ENCODE data around the gene CUL9. TPM values are rescaled to one million over a fixed set of nuclear protein-coding genes. Genes with fewer than 3 reads are reported as not detected.

CUL9 gene
- total RNA-seq, 1 experiment from 2014 or later: 30.4 TPM

DNA sequence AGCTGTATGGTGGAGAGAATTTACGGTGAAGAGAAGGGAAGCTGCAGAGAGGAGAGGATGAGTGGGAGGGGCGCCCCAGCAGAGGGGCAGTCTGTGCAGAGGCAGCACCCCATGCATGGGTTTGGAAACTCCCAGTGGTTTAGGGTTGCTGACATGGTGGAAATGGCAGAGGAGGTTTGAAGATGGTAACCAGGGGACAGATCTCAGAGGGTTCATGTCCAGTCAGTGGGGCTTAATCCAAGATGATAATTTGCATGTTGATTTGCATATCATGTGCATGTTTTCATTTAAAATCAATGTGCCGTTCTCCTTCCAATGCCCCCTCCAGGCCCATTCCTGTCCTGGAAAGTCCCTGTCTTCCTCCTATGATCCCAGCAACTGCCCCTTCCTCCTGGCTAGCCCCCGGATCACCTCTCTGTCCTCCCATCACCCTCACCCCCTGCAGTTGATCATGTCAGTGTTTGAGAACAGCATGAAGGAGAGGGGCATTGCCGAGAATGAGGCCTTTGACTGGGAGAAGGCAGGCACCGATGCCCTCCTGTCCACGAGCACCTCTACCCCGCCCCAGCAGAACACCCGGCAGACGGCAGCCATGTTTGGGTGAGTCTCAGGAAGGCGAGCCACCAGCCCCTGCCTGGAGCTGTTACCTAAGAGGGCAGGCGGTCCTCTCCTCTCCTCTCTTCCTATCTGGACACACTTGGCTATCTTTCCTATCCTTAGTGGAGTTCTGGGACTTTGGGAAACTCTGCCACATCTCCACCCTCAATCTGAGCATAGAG lies 75.6 kb downstream of the CUL9 start:
- no peak for DNase-seq
- TF ChIP-seq EZH2phosphoT487 (IDR thresholded peaks at IDR 0.05; ENCODE audit: borderline replicate concordance, low read length) (no peak), EZH2 (IDR thresholded peaks at IDR 0.05; ENCODE audit: low read length, unreplicated experiment) (no peak)
- TF ChIP-seq, protein P1, sequence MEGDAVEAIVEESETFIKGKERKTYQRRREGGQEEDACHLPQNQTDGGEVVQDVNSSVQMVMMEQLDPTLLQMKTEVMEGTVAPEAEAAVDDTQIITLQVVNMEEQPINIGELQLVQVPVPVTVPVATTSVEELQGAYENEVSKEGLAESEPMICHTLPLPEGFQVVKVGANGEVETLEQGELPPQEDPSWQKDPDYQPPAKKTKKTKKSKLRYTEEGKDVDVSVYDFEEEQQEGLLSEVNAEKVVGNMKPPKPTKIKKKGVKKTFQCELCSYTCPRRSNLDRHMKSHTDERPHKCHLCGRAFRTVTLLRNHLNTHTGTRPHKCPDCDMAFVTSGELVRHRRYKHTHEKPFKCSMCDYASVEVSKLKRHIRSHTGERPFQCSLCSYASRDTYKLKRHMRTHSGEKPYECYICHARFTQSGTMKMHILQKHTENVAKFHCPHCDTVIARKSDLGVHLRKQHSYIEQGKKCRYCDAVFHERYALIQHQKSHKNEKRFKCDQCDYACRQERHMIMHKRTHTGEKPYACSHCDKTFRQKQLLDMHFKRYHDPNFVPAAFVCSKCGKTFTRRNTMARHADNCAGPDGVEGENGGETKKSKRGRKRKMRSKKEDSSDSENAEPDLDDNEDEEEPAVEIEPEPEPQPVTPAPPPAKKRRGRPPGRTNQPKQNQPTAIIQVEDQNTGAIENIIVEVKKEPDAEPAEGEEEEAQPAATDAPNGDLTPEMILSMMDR (conservative IDR thresholded peaks at IDR 0.05; ENCODE audit: low read depth, low read length): no peak
- ChIA-PET POLR2A (ENCODE audit: unreplicated experiment) (no interaction called here), CTCF (no interaction called here)
- intact Hi-C loops (cut with micrococcal nuclease): no loop called here
- Histone ChIP-seq H4K20me1 (ENCODE audit: low read length) (no peaks in the 10 kb centered on the region), H3K9me3 (ENCODE audit: low read length) (no peaks in the 10 kb centered on the region), H3K4me1 (ENCODE audit: insufficient read depth, low read length) (no peaks in the 10 kb centered on the region), H3K27ac (ENCODE audit: low read length) (no peak overlapping the region), H3K36me3 (ENCODE audit: low read depth, low read length) (no peaks in the 10 kb centered on the region), H3K4me3 (ENCODE audit: low read length) (no peak overlapping the region), H3K9ac (ENCODE audit: low read length) (no peak overlapping the region), H3K27me3 (ENCODE audit: low read length) (no peaks in the 10 kb centered on the region), H3F3A (ENCODE audit: low read length, unreplicated experiment) (no peaks in the 10 kb centered on the region), H3K9me2 (replicated peaks; ENCODE audit: low read length) (no peaks in the 10 kb centered on the region), H3K79me2 (ENCODE audit: low read length) (no peaks in the 10 kb centered on the region), H3K4me2 (ENCODE audit: low read length) (no peak overlapping the region), H2AFZ (ENCODE audit: low read length) (no peak overlapping the region)
- no TSS peak for BruUV-seq (replicated peaks)
- ATAC-seq: no peak

DNA sequence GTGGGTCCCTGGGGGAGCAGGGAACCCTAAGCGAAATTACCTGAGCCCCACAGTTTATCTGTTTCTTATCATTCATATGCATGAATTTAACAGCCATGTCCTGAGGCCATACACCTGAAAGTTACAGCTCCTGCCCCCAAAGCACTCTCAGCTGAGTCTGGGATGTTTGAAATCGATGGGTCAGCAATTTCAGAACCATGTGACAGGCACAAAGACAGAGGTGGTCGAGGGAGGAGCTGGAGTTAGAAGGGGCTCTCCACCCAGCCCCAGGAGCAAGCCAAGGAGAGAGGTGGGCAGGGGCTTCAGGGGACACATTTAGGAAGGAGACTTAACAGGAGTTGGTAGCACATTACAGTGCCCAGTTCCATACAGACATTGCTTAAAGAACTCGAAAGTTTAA lies 76.2 kb downstream of the CUL9 start:
- no peaks in the 10 kb centered on the region for H3F3A ChIP-seq (ENCODE audit: low read length, unreplicated experiment)
- ATAC-seq (no peak), DNase-seq (no peak)
- H3K36me3 ChIP-seq (ENCODE audit: low read depth, low read length): no peaks in the 10 kb centered on the region
- H3K79me2 ChIP-seq (ENCODE audit: low read length): no peaks in the 10 kb centered on the region
- H3K27ac ChIP-seq (ENCODE audit: low read length): no peak overlapping the region
- H3K9me2 ChIP-seq (replicated peaks; ENCODE audit: low read length): no peaks in the 10 kb centered on the region
- ChIA-PET POLR2A (ENCODE audit: unreplicated experiment) (no interaction called here), CTCF (no interaction called here)
- BruUV-seq (replicated peaks): no TSS peak
- H4K20me1 ChIP-seq (ENCODE audit: low read length): no peaks in the 10 kb centered on the region
- intact Hi-C loops (cut with micrococcal nuclease): no loop called here
- no peak overlapping the region for H2AFZ ChIP-seq (ENCODE audit: low read length)
- no peak for TF ChIP-seq EZH2phosphoT487 (IDR thresholded peaks at IDR 0.05; ENCODE audit: borderline replicate concordance, low read length)
- no peak for TF ChIP-seq EZH2 (IDR thresholded peaks at IDR 0.05; ENCODE audit: low read length, unreplicated experiment)
- TF ChIP-seq, protein P1 (conservative IDR thresholded peaks at IDR 0.05; ENCODE audit: low read depth, low read length): no peak
- no peaks in the 10 kb centered on the region for H3K9me3 ChIP-seq (ENCODE audit: low read length)
- H3K4me2 ChIP-seq (ENCODE audit: low read length): no peak overlapping the region
- H3K27me3 ChIP-seq (ENCODE audit: low read length): no peaks in the 10 kb centered on the region
- H3K4me3 ChIP-seq (ENCODE audit: low read length): no peak overlapping the region
- H3K9ac ChIP-seq (ENCODE audit: low read length): no peak overlapping the region
- H3K4me1 ChIP-seq (ENCODE audit: insufficient read depth, low read length): no peaks in the 10 kb centered on the region
